GM12878 (cell line): ENCODE data around the gene FGF19.

Source experiments
- CHD2 ChIP-seq: IDR thresholded peaks from 2 replicates; pipeline ENCODE4 v1.6.1; 2011; ENCODE audit warnings: low read depth, low read length, improper control_type of control experiment, borderline replicate concordance
- CTCF ChIP-seq, 3 experiments: IDR thresholded peaks in 2 of 3; conservative IDR thresholded peaks in 1 of 3; 2 replicates each; pipeline ENCODE4 v1.5.1; 2011; ENCODE audit warnings: low read depth in 3 of 3, low read length in 3 of 3, mild to moderate bottlenecking in 3 of 3, control low read depth in 2 of 3, moderate library complexity in 2 of 3, inconsistent platforms in 1 of 3, mixed read lengths in 1 of 3; ENCODE audit not compliant: control insufficient read depth in 2 of 3, insufficient read depth in 1 of 3; ENCODE audit errors: extremely low read depth in 1 of 3
- FOXM1 ChIP-seq: IDR thresholded peaks from 2 replicates; pipeline ENCODE4 v1.6.1; 2012; ENCODE audit warnings: low read depth, mild to moderate bottlenecking, inconsistent platforms, low read length, moderate library complexity
- GABPA ChIP-seq: IDR thresholded peaks from 2 replicates; pipeline ENCODE4 v1.6.1; 2014; ENCODE audit warnings: antibody characterized with exemption, low read depth, mild to moderate bottlenecking, inconsistent platforms
- IRF3 ChIP-seq: fragments of 450-650 bp; IDR thresholded peaks from 2 replicates; pipeline ENCODE4 v1.6.1; 2014; ENCODE audit warnings: mild to moderate bottlenecking
- MXI1 ChIP-seq: fragments of 150-350 bp; IDR thresholded peaks from 2 replicates; pipeline ENCODE4 v1.6.1; 2011; ENCODE audit warnings: low read depth, mild to moderate bottlenecking, inconsistent platforms, low read length, improper control_type of control experiment
- MYC ChIP-seq: IDR thresholded peaks from 2 replicates; pipeline ENCODE4 v1.6.1; 2011; ENCODE audit warnings: mild to moderate bottlenecking, low read length, moderate library complexity, inconsistent platforms; ENCODE audit not compliant: insufficient read depth, insufficient replicate concordance, insufficient read length, severe bottlenecking
- PRDM15 ChIP-seq: fragments of 450-650 bp; formaldehyde crosslinking; IDR thresholded peaks from 2 replicates; pipeline ENCODE4 v1.4.0; 2020; ENCODE audit warnings: mild to moderate bottlenecking, moderate library complexity
- TAF1 ChIP-seq: IDR thresholded peaks from 2 replicates; pipeline ENCODE4 v1.6.1; 2011; ENCODE audit warnings: mild to moderate bottlenecking, low read depth, low read length, borderline replicate concordance

GRCh38 chr11:69727266-69727665 is 23.4 kb upstream of the FGF19 start:
- no peak for TF ChIP-seq MYC
- TF ChIP-seq CTCF (IDR thresholded peaks at IDR 0.05 in 2 of 3, conservative IDR thresholded peaks at IDR 0.05 in 1 of 3; ENCODE audit: control insufficient read depth in 2 of 3, extremely low read depth in 1 of 3, insufficient read depth in 1 of 3, low read depth in 3 of 3, low read length in 3 of 3) = no peak
- no peak for TF ChIP-seq FOXM1
- no peak for TF ChIP-seq CHD2
- no peak for TF ChIP-seq MXI1
- TF ChIP-seq TAF1 = no peak
- TF ChIP-seq PRDM15 (CRISPR knock-in tag) = no peak
- TF ChIP-seq IRF3 = no peak
- no peak for TF ChIP-seq GABPA
